SHP77 treated with DMSO at 0.1 percent for 48 hours (cell line): ENCODE measurements around the gene NUPR1.
"Not testable (repeated sequence)": the region's sequence is repeated elsewhere in the genome, so short reads cannot be mapped to it uniquely, and the experiment has no call there.

Experiments
- DNase-seq: peaks from one replicate; lab custom pipeline; 2025; lab: John Stamatoyannopoulos, UW

The NUPR1 gene

GRCh38 chr16:28498666-28499381 lies 40.0 kb downstream of the NUPR1 start:
- DNase-seq: no peak

DNA sequence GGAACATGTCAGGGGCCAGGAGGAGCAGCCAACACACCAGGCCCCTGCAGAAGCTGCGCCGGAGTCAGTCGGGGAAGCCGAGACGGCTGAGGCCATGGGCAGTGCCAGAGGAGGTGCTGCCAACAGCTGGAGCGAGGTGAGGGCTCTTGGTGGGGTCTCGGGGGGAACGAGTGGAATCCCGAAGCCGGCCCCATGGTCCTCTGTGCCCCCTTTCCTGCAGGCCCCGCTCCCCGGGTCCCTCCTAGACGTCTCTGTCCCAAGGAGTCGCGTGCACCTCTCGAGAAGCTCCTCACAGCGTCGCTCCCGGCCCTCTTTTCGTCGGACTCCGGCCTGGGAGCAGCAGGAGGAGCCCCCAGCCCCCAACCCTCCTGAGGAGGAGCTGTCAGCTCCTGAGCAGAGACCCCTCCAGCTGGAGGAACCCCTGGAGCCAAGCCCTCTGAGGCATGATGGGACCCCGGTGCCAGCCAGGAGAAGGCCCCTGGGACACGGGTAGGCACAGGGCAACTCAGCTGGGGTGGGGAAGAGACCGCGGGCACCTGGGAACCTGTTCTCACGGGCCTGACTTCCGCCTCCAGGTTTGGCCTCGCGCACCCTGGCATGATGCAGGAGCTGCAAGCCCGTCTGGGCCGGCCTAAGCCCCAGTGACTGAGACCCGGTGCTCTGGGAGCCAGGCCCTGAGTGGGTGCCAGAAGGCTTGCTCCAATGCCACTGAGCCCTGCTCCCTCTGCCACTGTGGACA lies 40.7 kb downstream of the NUPR1 start:
- DNase-seq: no peak

- DNase-seq: no peak
Measured at GRCh38 chr16:28497386-28497785, 41.4 kb downstream of the NUPR1 start.

DNA sequence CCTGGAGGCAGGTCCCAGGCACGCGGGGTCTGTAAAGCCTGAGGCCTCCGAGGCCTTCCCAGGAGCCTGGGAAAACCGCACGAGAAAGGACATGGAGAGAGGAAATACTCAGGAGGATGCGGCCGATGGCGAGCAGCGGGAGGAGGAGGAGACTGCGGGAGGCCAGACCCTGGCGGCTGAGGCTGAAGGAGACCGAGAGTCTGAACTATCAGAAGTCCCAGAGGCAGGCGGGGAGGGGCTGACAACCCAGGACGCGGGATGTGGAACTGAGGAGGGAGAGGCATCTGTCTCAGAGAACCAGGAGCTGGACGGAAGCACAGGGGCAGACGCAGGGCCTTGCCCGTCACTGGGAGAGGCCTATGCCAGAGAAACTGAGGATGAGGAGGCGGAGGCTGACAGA lies 41.9 kb downstream of the NUPR1 start:
- DNase-seq: no peak

DNA sequence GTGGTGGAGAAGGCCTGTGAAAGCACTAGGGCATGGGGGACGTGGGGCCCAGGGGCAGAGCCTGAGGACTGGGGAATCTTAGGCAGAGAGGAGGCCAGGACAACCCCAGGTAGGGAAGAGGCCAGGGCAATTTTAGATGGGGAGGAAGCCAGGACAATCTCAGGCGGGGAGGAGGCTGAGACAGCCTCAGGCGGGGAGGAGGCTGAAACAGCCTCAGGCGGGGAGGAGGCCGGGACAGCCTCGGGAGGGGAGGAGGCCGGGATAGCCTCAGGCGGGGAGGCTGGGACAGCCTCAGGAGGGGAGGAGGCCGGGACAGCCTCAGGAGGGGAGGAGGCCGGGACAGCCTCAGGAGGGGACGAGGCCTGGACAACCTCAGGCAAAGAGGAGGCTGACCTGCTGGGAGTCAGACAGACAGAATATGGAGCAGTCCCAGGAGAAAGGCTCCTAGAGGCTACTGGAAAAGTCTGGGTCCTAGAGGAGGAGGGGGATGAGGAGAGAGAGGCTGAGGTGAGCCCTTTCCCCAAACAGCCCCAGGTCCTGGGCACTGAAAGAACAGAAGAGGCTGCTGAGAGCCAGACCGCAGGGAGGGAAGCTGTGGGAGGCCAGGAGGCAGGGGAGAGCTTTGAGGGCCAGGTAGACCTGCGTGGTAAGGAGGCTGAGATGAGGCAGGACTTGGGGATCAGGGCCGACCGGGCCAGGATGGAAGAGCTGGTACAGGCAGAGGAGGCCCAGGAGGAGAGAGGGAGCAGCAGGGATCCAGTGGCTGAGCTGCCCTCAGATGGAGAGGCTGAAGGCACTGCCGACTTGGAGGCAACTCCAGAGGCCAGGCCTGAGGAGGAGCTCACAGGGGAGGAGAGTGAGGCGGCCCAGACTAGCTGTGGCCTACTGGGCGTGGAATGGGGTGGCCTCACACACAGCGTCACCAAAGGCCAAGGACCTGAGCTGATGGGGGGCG lies 42.7 kb downstream of the NUPR1 start:
- DNase-seq: no peak

- DNase-seq: no peak
Measured at GRCh38 chr16:28495098-28495793, 43.5 kb downstream of the NUPR1 start.

DNA sequence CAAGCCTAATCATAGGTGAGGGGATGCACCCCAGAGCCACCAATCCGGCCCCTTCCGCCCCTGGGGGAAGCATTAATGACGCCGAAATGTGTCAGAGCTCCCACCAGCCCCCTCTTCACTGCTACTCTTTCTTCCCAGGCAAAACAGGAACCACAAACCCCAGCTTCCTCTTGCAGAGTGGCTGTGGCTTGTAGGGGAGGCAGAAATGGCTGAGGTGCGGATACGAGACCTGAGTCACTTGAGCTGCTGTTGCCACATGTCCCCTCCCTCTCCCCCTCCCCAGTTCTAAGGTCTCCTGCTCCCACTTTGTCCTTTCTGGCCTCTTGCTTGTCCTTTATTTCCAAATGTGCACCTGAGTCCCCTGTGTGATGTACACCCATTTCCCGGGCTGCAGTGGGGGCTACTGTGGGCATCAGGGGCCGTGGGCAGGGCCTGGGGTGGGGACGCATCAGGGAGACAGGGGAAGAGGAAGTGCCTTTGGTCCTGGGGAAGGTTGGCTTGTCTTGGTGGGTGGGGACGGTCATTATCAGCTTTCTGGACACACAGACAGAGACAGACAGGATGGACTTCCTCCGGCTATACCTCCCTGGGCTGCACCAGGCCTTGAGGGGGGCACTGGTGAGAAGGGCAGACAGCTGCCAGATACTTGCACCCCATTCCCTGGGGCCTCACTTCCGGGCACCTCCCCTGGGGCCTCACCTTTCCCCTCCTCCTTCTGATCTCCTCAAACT lies 44.5 kb downstream of the NUPR1 start, which contains the start of gene APOBR:
Gene APOBR (plus strand): TSS at position 523 of the 731 bp plus-strand sequence. CDS start 39 bp downstream, at position 562.
- no peak for DNase-seq

GRCh38 chr16:28492511-28492910 lies 46.3 kb downstream of the NUPR1 start:
- no peak for DNase-seq

DNA sequence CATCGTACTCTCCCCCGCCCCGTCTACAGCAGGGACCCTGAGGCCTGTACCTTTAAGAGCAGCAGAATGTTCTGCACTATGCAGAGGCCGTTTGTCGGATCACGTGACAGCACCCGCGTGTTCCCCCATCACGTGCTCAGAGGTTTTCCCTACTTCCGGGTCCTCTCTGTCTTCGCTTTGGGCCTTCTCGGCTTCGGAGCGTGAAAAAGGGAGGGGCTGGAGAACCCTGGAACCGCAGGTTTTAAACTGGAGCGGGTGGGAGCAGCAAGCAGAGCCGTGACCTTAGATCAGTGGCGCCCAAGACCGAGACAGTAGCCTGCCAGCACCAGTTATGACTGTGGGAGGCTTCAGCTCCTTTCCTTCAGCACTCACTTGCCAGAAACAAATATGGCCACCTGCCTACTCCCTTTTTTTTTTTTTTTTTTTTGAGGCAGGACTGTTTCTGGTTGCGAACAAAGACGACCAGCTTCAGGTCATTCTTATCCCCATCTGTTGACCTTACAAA lies 46.8 kb downstream of the NUPR1 start, which contains the start of gene CLN3:
Gene CLN3 (minus strand): TSS at position 105 of the 505 bp plus-strand sequence. CDS start 315 bp downstream, outside the sequence.
- peak; percentile 97 for DNase-seq

DNA sequence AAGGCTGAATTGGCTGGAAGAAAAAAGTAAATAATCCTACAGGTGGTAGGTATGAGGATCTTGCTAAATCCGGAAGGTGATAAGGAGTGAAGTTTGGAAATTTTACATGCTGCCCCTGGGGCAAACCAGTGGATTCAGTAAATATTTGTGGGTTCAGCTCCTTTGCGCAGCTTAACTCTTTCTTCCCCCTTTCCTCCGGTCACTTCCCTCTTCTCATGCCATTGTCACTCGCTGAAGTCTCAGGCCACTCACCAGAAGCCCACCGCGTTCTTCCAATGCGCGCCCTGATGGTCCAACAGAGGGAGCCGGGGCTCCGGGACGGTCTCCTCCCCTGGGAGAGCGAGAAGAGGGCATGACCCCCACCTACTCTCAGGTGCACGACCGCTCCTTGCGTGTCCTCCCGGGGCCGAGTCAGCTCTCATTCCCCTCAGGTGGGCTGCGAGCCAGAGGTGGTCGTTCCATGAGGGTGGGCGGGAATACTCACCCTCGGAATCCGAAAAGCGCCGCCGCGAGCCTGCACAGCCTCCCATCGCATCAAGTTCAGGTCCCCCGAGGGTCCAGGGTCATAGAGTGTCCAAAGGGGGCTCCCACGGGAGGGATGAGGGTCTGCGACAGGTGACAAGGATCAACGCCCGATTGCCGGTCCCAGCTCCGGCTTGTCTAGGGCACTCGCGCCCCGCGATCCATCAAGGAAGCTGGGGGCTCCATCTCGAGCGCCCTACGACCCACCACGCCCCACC lies 47.4 kb downstream of the NUPR1 start:
- DNase-seq: no peak

DNA sequence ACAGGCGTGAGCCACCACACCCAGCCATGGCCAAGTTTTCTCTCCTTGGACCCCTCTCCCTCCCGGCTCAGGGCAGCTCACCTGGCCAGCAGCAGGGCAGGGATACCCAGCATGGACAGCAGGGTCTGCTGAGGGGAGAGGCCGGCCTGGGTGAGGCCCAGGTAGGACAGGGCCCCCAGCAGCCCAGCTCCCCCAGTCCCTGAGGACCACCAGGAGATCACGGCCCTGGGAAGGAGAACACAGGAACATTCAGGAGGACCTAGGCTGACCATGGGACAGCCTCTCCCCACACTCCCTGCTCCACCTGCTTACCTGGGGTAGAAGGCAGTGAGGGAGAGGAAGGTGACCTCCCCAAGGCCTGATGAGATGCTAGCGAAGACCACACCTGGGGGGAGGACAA lies 52.5 kb downstream of the NUPR1 start:
- no peak for DNase-seq

DNA sequence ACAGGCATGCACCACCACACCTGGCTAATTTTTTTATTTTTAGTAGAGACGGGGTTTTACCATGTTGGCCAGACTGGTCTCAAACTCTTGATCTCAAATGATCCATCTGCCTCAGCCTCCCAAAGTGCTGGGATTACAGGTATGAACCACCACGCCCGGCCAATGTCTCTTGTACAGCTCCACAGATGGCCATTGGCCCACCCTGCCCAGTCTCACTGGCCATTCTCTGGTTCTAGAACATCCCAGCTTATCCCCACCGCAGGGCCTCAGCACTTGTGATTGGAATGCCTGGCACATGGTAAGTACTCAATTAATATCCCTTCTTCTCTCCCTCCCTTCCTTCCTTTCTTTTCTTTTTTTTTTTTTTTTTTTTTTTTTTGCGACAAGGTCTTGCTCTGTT lies 55.4 kb downstream of the NUPR1 start:
- not testable (repeated sequence) for DNase-seq
